Stomach (tissue), 4 donors: ENCODE data around the gene RRP12.

ENCODE experiments used
- CTCF ChIP-seq, 7 experiments: fragments of 450-650 bp in 4 of 7; fragments of 200-600 bp in 3 of 7; sonication (generic) in 3 of 7; IDR thresholded peaks; one replicate each; pipeline ENCODE4 v1.5.1; 2016 to 2019; ENCODE audit warnings: antibody characterized with exemption in 7 of 7, control low read depth in 2 of 7, mild to moderate bottlenecking in 1 of 7
- POLR2AphosphoS5 ChIP-seq, 3 donors: sonication (generic); formaldehyde crosslinking; IDR thresholded peaks; one replicate each; pipeline ENCODE4 v1.6.1; 2016; ENCODE audit warnings: antibody characterized with exemption in 3 of 3

DNA sequence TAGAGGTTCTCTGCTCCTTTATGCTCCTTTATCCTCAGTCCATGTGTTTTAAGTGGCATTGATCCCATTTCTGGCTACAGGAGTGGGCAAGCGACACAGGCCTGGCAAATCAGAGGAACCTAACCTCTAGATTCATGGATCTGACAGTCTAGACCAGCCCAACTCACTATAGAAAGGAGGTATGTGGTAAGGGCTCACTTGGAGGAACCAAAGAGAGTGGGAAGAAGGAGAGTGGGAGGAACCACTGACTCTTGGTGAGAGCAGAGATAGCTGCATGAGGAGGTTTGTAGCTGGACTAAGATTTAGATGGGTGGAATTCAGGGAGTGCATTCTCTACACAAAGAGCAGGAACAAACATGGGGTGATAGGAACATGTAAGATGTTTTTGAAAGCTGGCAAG lies 93.7 kb downstream of the RRP12 start:
- TF ChIP-seq CTCF (IDR thresholded peaks at IDR 0.05) (no peak), POLR2AphosphoS5 (IDR thresholded peaks at IDR 0.05) (no peak)
